HG02943 (cell line): ENCODE data around the gene GPR142.

Source experiments
- ATAC-seq: cut with Tn5 transposase; IDR thresholded peaks from one replicate; pipeline ENCODE4 v1.9.1; 2021; ENCODE audit warnings: mild to moderate bottlenecking, low read depth, moderate library complexity; ENCODE audit not compliant: unreplicated experiment

Gene GPR142, protein sequence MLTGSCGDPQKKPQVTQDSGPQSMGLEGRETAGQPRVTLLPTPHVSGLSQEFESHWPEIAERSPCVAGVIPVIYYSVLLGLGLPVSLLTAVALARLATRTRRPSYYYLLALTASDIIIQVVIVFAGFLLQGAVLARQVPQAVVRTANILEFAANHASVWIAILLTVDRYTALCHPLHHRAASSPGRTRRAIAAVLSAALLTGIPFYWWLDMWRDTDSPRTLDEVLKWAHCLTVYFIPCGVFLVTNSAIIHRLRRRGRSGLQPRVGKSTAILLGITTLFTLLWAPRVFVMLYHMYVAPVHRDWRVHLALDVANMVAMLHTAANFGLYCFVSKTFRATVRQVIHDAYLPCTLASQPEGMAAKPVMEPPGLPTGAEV

GRCh38 chr17:74367206-74367605 lies at the start of gene GPR142:
Gene GPR142 (plus strand): TSS chr17:74367506. CDS start chr17:74369541, 2,035 bp downstream.
- ATAC-seq, result no peak

DNA sequence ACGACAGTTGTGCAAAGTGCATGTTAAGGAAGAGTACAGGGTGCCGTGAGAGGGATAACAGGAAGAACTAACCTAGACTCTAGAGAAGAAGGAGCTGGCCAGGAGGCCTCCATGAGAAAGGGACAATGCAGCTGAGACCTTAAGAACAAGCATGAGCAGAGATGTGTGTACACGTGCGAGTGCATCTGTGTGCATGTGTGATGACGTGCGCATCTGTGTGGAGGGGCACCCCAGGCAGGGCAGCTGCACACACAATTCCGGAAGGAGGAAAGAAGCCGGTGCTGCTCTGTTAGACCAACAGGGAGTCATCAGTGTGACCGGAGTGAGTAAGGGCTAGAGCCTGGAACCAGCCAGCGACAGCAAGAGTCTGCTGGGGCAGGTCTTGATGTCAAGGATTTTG lies 48.9 kb upstream of the GPR142 start:
- no peak for ATAC-seq

DNA sequence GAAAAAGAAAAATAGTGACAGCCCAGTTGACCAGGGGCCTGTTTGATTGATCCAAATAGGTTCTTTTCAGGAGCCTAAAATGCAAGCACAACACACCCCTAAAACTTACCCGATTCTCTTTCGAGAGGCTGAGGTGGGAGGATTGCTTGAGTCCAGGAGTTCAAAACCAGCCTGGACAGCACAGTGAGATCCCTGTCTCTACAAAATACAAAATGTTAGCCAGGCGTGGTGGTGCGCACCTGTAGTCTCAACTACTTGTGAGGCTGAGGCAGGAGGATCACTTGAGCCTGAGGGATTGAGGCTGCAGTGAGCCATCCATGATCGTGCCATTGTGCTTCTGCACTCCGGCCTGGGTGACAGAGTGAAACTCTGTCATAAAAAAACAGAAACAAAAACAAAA lies 42.8 kb upstream of the GPR142 start:
- ATAC-seq, result no peak

- ATAC-seq, result no peak
Observed at GRCh38 chr17:74325376-74325742, 41.9 kb upstream of the GPR142 start.

- peak; percentile 74 for ATAC-seq
Observed at GRCh38 chr17:74325743-74326379, 41.4 kb upstream of the GPR142 start, which contains the start of gene KIF19. Gene KIF19 (plus strand): TSS chr17:74326226. CDS start chr17:74326350, 124 bp downstream.

- no peak for ATAC-seq
Observed at GRCh38 chr17:74326506-74326905, 40.8 kb upstream of the GPR142 start.

GRCh38 chr17:74328487-74328886 lies 38.8 kb upstream of the GPR142 start:
- no peak for ATAC-seq

GRCh38 chr17:74329378-74329777 lies 37.9 kb upstream of the GPR142 start:
- no peak for ATAC-seq

DNA sequence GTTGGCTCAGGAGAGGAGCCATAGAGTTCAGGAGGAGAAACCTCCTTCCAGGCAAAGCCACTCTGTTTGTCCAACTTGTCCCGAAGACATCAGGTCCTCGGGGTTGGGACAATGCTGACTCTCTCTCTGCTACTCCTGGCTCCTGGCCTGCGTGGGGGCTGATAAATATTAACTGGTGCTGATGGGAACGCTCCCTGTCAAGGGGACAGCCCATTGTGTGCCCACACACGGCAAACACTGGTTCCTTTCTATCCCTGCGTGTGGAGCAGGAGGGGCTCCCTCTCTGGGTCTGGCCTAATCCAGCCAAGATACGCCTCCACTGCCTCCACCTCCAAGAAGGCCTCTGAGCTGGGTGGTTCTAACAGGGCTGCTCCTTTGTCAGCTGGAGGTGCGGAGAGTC lies 36.9 kb upstream of the GPR142 start:
- no peak for ATAC-seq

- ATAC-seq, result no peak
Observed at GRCh38 chr17:74332017-74332650, 35.2 kb upstream of the GPR142 start.

- no peak for ATAC-seq
Observed at GRCh38 chr17:74332763-74333283, 34.5 kb upstream of the GPR142 start.

GRCh38 chr17:74334393-74335039 lies 32.8 kb upstream of the GPR142 start:
- no peak for ATAC-seq

- no peak for ATAC-seq
Observed at GRCh38 chr17:74335529-74336062, 31.7 kb upstream of the GPR142 start.

DNA sequence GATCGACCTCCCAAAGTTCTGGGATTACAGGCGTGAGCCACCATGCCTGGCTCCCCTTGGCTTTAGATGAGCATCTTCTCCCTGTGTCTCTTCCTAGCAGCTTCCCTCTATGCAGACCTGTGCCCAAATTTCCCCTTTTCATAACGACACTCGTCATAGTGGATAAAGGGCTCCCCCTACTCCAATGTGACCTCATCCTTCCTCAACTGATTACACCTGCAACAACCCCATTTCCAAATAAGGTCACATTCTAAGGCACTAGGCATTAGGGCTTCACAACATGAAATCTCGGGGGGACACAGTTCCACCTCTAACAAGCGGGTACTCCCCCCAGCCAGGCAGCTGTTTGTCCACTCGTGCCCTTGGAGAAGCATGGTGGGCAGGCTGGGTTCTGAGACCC lies 31.0 kb upstream of the GPR142 start:
- ATAC-seq, result no peak

GRCh38 chr17:74337834-74338500 lies 29.3 kb upstream of the GPR142 start:
- ATAC-seq, result no peak

DNA sequence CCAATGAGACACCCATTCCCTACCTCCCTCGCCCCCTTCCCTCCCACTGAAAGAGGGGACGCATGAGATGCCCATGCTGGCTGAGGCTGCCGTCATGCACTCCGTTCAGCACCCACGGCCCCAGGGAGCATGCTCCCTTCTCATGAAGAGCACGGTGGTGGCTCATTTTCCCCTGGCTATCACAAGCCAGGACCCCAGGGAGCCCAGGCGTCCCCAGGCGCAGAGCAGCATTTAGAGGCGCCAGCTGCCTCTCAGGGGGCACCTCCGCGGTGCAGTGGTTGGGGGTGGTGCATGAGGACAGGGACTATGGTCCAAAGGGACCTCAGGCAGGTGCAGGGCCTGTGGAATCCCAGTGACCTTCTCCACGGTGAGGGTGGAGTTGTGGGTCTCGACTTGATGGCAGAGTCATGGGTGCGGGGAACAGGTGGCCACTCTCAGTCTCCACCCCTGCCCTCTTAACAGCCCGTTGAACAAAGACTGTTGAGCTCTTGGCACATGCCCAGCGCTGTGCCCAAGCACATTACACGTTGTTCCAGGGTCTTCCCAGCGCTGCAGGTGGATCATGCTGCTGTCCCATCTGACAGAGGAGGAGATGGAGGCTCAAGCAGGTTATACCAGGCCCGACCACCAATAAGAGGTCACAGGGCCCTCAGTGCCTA lies 27.6 kb upstream of the GPR142 start:
- no peak for ATAC-seq

DNA sequence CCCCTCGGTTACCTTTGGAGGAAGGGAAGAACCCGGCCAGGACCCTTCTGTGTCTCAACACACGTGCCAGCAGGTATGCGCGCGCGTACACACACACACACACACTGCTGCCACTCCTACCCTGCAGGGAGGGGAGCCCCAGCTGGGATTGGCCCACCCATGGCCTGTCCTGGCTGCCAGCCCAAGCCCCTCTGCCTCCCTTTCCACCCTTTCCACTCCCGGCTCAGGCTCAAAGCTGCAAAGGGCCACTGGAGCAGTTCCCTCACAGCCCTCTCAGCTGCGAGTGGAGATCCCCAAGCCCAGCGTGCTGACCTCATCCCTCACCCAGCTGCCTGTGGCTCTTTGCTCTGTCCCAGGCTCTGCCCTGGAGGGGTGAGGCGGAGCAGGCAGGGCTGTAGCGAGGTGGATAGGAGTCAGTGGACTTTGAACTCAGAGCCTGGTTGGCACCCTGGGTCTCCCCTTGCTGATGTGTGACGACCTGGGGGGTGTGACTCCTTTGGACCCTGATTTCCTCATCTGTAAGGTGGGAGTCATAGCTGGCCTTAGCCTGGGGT lies 26.8 kb upstream of the GPR142 start:
- no peak for ATAC-seq

DNA sequence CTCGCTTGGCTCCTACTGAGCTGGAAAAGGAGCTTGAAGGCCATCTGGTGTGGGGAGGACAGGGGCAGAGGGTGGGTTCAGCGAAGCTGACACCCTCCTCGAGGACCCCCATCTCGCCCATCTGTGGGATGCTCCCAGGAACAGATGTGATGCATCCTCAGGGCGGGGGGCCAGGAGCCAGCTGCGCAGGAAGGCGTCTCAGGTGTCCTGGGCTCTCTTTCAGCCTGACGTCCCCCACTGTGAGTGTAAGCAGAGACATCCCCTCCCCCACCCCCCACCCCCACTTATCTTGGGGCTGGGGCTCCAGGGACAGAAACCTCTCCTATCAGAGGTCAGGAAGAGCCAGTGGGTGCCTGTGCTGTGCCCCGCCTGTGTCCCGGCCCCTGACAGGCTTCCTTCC lies 25.1 kb upstream of the GPR142 start:
- ATAC-seq, result no peak

DNA sequence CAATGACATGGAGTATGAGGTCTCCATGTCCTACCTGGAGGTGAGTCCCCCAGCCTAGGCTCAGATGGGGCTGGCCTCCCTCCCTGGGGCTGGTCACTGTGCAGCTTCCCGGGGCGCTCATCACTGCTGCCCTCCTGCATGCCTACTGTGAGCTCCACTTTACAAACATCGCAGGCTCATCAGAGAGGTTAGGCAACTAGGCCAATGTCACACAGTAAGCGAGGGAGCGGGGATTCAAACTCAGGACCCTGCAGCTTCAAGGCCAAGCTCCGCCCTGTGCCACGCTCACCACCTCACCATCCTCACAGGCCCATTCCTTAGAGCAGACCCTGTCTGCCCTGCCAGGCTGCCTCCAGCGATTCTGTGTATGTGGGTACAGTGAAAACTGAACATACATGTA lies 24.2 kb upstream of the GPR142 start:
- ATAC-seq, result no peak
